ENCODE measurements around the gene GPAT2. TPM values are rescaled to one million over a fixed set of nuclear protein-coding genes. Genes with fewer than 3 reads are reported as not detected.
"Not testable (repeated sequence)": the region's sequence is repeated elsewhere in the genome, so short reads cannot be mapped to it uniquely, and the experiment has no call there.

The GPAT2 gene
- total and polyA plus RNA-seq, 2 of the 8 experiments (the other 6 are each of a cell fraction or from before 2014, with no cell fraction given), result 0.26 to 0.63 TPM

DNA sequence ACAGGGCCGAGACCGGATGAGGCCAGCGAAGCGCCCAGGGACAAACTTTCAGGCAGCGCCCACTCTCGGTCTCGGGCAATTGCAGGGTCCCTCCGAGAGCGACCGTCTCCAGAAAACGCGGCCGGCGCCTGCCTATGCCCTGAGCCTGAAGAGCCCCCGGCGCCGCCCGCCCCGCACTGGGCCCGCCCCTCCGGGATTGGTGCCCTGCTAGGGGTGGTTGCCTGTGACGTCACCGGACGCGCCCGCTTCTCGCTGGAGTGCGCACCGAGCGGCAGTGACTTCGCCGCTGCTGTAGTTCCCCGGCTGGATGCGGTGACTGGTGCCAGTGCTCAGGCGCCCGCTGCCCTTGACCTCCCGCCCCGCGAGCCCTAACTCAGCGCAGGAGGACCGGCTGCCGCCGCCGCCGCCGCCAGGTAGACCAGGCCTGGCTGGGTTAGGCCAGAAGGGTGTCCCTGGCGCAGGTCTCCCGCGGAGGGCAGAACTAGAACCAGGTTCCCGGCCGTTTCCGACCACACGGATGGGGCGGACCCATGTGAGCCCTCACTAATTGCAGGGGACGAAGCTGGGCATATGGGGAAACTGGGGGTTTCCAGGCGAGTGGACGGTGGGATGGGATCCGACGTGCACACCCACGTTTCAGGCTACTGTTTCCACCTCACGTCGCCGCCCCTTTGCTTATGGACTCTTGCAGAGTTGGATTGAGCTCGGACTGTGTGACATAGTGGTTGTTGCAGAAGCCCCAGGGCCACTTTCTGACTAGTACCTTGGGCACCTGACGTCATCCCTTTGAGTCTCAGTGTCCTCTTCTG, 24.2 kb downstream of the GPAT2 start:
- not testable (repeated sequence) for H3K36me3 ChIP-seq (ENCODE audit: control insufficient read depth in 2 of 4, insufficient read depth in 4 of 4, low read length in 3 of 4); H3K27me3 ChIP-seq (replicated peaks in 1 of 4; ENCODE audit: control insufficient read depth in 3 of 4, extremely low read depth in 1 of 4, insufficient read depth in 3 of 4, low read length in 3 of 4); H2BK12ac ChIP-seq (ENCODE audit: low read depth, low read length); H3K9ac ChIP-seq (replicated peaks in 1 of 4; ENCODE audit: extremely low read depth in 1 of 4, low read depth in 3 of 4, low read length in 3 of 4); H2BK15ac ChIP-seq (ENCODE audit: low read length); H3K56ac ChIP-seq (replicated peaks; ENCODE audit: insufficient read length, low read depth, low read length); H2BK20ac ChIP-seq (ENCODE audit: low read length); H4K5ac ChIP-seq (ENCODE audit: insufficient read length, low read depth, low read length); H2AK5ac ChIP-seq (ENCODE audit: low read depth, low read length); H3K23me2 ChIP-seq (ENCODE audit: low read depth, low read length); H3K79me1 ChIP-seq (ENCODE audit: low read depth, low read length); H3K27ac ChIP-seq (ENCODE audit: low read depth, low read length); H2AFZ ChIP-seq (ENCODE audit: low read length); H3K9me3 ChIP-seq (ENCODE audit: insufficient read depth in 2 of 2, low read depth in 1 of 2, low read length in 1 of 2); H3K79me2 ChIP-seq (ENCODE audit: control insufficient read depth in 1 of 2, insufficient read depth in 2 of 2, low read length in 2 of 2); H3K4ac ChIP-seq (replicated peaks; ENCODE audit: insufficient read length, low read depth, low read length); H3K4me1 ChIP-seq (replicated peaks in 1 of 4; ENCODE audit: control insufficient read depth in 3 of 4, insufficient read depth in 4 of 4, low read length in 3 of 4); H4K91ac ChIP-seq (replicated peaks; ENCODE audit: insufficient read length, low read length); H3K14ac ChIP-seq (ENCODE audit: insufficient read length); H2BK5ac ChIP-seq (ENCODE audit: low read depth, low read length); H3K18ac ChIP-seq (ENCODE audit: extremely low read depth, low read length); FAIRE-seq; H4K20me1 ChIP-seq (replicated peaks in 1 of 2; ENCODE audit: control insufficient read depth in 1 of 2, insufficient read depth in 2 of 2, low read length in 2 of 2); H4K8ac ChIP-seq (ENCODE audit: extremely low read depth, insufficient read depth, low read length); H3K23ac ChIP-seq (ENCODE audit: insufficient read length); H2BK120ac ChIP-seq (replicated peaks; ENCODE audit: low read depth, low read length)
- DNase-seq (ENCODE audit: low read depth in 1 of 2, low spot score in 2 of 2), result peak; percentile 33 to 99
- TF ChIP-seq TAF1 (IDR thresholded peaks at IDR 0.05; ENCODE audit: low read depth, low read length) (peak; percentile 41; the same call in 1 of the 2 replicates), CREB1 (IDR thresholded peaks at IDR 0.05) (peak; percentile 84)
- peak overlapping the region; percentile 26 to 58 (median 40) for H3K4me3 ChIP-seq (ENCODE audit: extremely low read depth in 1 of 4, insufficient read depth in 2 of 4, low read depth in 3 of 4, low read length in 4 of 4)
- ChIA-PET POLR2A (ENCODE audit: partially characterized antibody) (interaction anchor here (1.2 kb wide), 1 partner anchor 18 kb away, joined by 4 read pairs; no protein-coding TSS in a partner anchor), CTCF (ENCODE audit: partially characterized antibody) (interaction anchor here (0.9 to 1.9 kb wide), 3 partner anchors 12 to 250 kb away, joined by 3 to 4 read pairs (median 4); partner anchors contain the start of gene ADRA2B)
- peak overlapping the region; percentile 82 to 86 for H3K4me2 ChIP-seq (ENCODE audit: insufficient read depth in 1 of 2, low read depth in 2 of 2, low read length in 2 of 2)
- 0% methylated on average over 6 of the region's 65 CpGs; no CpG with 5 or more reads in 1 of the 2 experiments for WGBS, 2 experiments (ENCODE audit: extremely low coverage in 1 of 2, insufficient coverage in 1 of 2, insufficient read length in 1 of 2, insufficient replicate concordance in 2 of 2, low coverage in 1 of 2, low lambda C conversion rate in 2 of 2, missing lambda C conversion rate in 1 of 2)
